ENCODE measurements around the gene HBP1. TPM values are rescaled to one million over a fixed set of nuclear protein-coding genes. Genes with fewer than 3 reads are reported as not detected.
"Not testable (repeated sequence)": the region's sequence is repeated elsewhere in the genome, so short reads cannot be mapped to it uniquely, and the experiment has no call there.

HBP1 gene
- total and polyA plus RNA-seq, 2 experiments from 2014 or later: 36.0 to 52.8 TPM

DNA sequence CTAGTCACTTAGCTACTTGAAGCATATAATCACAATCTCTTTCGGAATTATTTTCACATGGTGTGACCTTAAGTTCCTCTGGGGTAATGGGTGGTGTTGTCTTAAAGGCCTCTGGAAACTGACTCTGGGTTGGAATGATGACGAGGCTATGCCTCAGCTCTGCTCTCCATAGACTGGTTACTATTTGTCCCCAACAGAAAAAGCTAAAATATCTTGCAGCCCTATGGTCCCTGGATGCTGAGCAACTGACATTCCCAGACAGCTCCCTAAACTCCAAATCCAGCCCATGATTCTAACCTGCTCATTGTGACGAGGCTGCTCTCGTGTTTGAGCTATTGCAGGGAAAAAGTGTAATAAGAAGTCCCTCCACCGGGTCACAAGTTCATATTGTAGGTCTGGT lies 51.6 kb downstream of the HBP1 start:
- peak; percentile 12 for DNase-seq (ENCODE audit: low spot score)

DNA sequence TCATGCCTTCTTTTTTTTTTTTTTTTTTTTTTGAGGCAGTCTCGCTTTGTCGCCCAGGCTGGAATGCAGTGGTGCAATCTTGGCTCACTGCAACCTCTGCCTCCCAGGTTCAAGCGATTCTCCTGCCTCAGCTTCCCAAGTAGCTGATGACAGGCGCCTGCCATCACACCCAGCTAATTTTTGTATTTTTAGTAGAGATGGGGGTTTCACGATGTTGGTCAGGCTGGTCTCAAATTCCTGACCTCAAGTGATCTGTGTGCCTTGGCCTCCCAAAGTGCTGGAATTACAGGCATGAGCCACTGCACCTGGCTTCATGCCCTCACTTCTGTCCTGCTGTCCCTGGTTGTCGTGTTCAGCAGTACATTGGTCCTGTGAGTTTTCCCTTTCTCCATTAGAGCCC lies 52.0 kb downstream of the HBP1 start:
- H3K36me3 ChIP-seq (ENCODE audit: insufficient read depth); H3K79me2 ChIP-seq (replicated peaks; ENCODE audit: insufficient read depth); H3K36me3 Mint-ChIP-seq (ENCODE audit: low read depth); H3K9me2 ChIP-seq (ENCODE audit: insufficient read depth); H3K4me3 Mint-ChIP-seq; H4K20me1 ChIP-seq (replicated peaks; ENCODE audit: insufficient read depth); H2AFZ ChIP-seq; H3F3A ChIP-seq (replicated peaks; ENCODE audit: low read depth); H3K4me1 ChIP-seq (ENCODE audit: insufficient read depth); H3K27ac ChIP-seq (ENCODE audit: low read depth); ATAC-seq; H3K4me1 Mint-ChIP-seq; H3K4me3 ChIP-seq; H3K9me3 Mint-ChIP-seq; DNase-seq (ENCODE audit: low spot score); H3K27me3 Mint-ChIP-seq (ENCODE audit: insufficient read depth, low read depth, poor library complexity); H3K4me2 ChIP-seq; H3K27ac Mint-ChIP-seq; H3K27me3 ChIP-seq (ENCODE audit: insufficient read depth): not testable (repeated sequence)

More for the DNA sequence above, 51.6 kb downstream of the HBP1 start:
- H3K4me1 ChIP-seq (ENCODE audit: insufficient read depth): no peaks in the 10 kb centered on the region
- H3K27me3 ChIP-seq (ENCODE audit: insufficient read depth): no peaks in the 10 kb centered on the region
- no peak overlapping the region for H3K27ac ChIP-seq (ENCODE audit: low read depth)
- Mint-ChIP-seq H3K27ac (no peak overlapping the region; the same call in 1 of the 2 replicates), H3K4me1 (peaks cover 3% of the 10 kb centered on the region), H3K4me3 (no peak overlapping the region), H3K36me3 (ENCODE audit: low read depth) (no peaks in the 10 kb centered on the region), H3K27me3 (ENCODE audit: insufficient read depth, low read depth, poor library complexity) (no peaks in the 10 kb centered on the region), H3K9me3 (no peaks in the 10 kb centered on the region)
- no peak overlapping the region for H3K4me2 ChIP-seq
- no peak overlapping the region for H3K4me3 ChIP-seq
- no peaks in the 10 kb centered on the region for H3K9me2 ChIP-seq (ENCODE audit: insufficient read depth)
- H3K36me3 ChIP-seq (ENCODE audit: insufficient read depth): no peaks in the 10 kb centered on the region
- ATAC-seq: no peak
- H2AFZ ChIP-seq: no peak overlapping the region
- H3K79me2 ChIP-seq (replicated peaks; ENCODE audit: insufficient read depth): no peaks in the 10 kb centered on the region
- H4K20me1 ChIP-seq (replicated peaks; ENCODE audit: insufficient read depth): no peaks in the 10 kb centered on the region; the same call in 1 of the 2 replicates
- no peak for TF ChIP-seq CREB1 (CRISPR knock-in tag; IDR thresholded peaks at IDR 0.05; ENCODE audit: low read depth)
- TF ChIP-seq, protein P1, sequence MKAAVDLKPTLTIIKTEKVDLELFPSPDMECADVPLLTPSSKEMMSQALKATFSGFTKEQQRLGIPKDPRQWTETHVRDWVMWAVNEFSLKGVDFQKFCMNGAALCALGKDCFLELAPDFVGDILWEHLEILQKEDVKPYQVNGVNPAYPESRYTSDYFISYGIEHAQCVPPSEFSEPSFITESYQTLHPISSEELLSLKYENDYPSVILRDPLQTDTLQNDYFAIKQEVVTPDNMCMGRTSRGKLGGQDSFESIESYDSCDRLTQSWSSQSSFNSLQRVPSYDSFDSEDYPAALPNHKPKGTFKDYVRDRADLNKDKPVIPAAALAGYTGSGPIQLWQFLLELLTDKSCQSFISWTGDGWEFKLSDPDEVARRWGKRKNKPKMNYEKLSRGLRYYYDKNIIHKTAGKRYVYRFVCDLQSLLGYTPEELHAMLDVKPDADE (IDR thresholded peaks at IDR 0.05): no peak
- TF ChIP-seq, protein P2, sequence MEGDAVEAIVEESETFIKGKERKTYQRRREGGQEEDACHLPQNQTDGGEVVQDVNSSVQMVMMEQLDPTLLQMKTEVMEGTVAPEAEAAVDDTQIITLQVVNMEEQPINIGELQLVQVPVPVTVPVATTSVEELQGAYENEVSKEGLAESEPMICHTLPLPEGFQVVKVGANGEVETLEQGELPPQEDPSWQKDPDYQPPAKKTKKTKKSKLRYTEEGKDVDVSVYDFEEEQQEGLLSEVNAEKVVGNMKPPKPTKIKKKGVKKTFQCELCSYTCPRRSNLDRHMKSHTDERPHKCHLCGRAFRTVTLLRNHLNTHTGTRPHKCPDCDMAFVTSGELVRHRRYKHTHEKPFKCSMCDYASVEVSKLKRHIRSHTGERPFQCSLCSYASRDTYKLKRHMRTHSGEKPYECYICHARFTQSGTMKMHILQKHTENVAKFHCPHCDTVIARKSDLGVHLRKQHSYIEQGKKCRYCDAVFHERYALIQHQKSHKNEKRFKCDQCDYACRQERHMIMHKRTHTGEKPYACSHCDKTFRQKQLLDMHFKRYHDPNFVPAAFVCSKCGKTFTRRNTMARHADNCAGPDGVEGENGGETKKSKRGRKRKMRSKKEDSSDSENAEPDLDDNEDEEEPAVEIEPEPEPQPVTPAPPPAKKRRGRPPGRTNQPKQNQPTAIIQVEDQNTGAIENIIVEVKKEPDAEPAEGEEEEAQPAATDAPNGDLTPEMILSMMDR (conservative IDR thresholded peaks at IDR 0.05; ENCODE audit: low read depth in 2 of 2): no peak
- TF ChIP-seq ZNF331 (CRISPR knock-in tag; IDR thresholded peaks at IDR 0.05; ENCODE audit: low read depth): no peak
- TF ChIP-seq, protein P3, sequence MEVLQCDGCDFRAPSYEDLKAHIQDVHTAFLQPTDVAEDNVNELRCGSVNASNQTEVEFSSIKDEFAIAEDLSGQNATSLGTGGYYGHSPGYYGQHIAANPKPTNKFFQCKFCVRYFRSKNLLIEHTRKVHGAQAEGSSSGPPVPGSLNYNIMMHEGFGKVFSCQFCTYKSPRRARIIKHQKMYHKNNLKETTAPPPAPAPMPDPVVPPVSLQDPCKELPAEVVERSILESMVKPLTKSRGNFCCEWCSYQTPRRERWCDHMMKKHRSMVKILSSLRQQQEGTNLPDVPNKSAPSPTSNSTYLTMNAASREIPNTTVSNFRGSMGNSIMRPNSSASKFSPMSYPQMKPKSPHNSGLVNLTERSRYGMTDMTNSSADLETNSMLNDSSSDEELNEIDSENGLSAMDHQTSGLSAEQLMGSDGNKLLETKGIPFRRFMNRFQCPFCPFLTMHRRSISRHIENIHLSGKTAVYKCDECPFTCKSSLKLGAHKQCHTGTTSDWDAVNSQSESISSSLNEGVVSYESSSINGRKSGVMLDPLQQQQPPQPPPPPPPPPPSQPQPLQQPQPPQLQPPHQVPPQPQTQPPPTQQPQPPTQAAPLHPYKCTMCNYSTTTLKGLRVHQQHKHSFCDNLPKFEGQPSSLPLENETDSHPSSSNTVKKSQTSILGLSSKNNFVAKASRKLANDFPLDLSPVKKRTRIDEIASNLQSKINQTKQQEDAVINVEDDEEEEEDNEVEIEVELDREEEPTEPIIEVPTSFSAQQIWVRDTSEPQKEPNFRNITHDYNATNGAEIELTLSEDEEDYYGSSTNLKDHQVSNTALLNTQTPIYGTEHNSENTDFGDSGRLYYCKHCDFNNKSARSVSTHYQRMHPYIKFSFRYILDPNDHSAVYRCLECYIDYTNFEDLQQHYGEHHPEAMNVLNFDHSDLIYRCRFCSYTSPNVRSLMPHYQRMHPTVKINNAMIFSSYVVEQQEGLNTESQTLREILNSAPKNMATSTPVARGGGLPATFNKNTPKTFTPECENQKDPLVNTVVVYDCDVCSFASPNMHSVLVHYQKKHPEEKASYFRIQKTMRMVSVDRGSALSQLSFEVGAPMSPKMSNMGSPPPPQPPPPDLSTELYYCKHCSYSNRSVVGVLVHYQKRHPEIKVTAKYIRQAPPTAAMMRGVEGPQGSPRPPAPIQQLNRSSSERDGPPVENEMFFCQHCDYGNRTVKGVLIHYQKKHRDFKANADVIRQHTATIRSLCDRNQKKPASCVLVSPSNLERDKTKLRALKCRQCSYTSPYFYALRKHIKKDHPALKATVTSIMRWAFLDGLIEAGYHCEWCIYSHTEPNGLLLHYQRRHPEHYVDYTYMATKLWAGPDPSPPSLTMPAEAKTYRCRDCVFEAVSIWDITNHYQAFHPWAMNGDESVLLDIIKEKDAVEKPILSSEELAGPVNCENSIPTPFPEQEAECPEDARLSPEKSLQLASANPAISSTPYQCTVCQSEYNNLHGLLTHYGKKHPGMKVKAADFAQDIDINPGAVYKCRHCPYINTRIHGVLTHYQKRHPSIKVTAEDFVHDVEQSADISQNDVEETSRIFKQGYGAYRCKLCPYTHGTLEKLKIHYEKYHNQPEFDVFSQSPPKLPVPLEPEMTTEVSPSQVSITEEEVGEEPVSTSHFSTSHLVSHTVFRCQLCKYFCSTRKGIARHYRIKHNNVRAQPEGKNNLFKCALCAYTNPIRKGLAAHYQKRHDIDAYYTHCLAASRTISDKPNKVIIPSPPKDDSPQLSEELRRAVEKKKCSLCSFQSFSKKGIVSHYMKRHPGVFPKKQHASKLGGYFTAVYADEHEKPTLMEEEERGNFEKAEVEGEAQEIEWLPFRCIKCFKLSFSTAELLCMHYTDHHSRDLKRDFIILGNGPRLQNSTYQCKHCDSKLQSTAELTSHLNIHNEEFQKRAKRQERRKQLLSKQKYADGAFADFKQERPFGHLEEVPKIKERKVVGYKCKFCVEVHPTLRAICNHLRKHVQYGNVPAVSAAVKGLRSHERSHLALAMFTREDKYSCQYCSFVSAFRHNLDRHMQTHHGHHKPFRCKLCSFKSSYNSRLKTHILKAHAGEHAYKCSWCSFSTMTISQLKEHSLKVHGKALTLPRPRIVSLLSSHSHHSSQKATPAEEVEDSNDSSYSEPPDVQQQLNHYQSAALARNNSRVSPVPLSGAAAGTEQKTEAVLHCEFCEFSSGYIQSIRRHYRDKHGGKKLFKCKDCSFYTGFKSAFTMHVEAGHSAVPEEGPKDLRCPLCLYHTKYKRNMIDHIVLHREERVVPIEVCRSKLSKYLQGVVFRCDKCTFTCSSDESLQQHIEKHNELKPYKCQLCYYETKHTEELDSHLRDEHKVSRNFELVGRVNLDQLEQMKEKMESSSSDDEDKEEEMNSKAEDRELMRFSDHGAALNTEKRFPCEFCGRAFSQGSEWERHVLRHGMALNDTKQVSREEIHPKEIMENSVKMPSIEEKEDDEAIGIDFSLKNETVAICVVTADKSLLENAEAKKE (CRISPR knock-in tag; IDR thresholded peaks at IDR 0.05): no peak
- H3F3A ChIP-seq (replicated peaks; ENCODE audit: low read depth): no peaks in the 10 kb centered on the region
